ENCODE measurements around the gene RTL10.

- TF ChIP-seq POLR2A (IDR thresholded peaks at IDR 0.05; ENCODE audit: low read depth, low read length) (no peak), BMI1 (IDR thresholded peaks at IDR 0.05; ENCODE audit: borderline replicate concordance) (no peak), HDGF (IDR thresholded peaks at IDR 0.05) (no peak), ZNF207 (IDR thresholded peaks at IDR 0.05; ENCODE audit: borderline replicate concordance) (no peak), SREBF1 (IDR thresholded peaks at IDR 0.05; ENCODE audit: low read length) (no peak)
Measured at GRCh38 chr22:19875531-19876313, 21.0 kb upstream of the RTL10 start.
